GM10248 (cell line): ENCODE data around the gene CHPT1.
"Not testable (repeated sequence)": the region's sequence is repeated elsewhere in the genome, so short reads cannot be mapped to it uniquely, and the experiment has no call there.

Experiments
- CTCF ChIA-PET: fragments of 300-600 bp; sonication (Branson Sonifier 250); formaldehyde crosslinking; extraction: SDS; loops from one replicate; lab custom pipeline; 2021; ENCODE audit warnings: antibody characterized with exemption; lab: Yijun Ruan, JAX
- POLR2A ChIA-PET: fragments of 350-650 bp; sonication (Branson Sonifier 250); formaldehyde crosslinking; extraction: SDS; loops from one replicate; lab custom pipeline; 2020; ENCODE audit warnings: antibody characterized with exemption; lab: Yijun Ruan, JAX
- DNase-seq: peaks from one replicate; pipeline ENCODE4 v3.0.0; 2012; ENCODE audit errors: extremely low spot score
- CTCF ChIP-seq: IDR thresholded peaks from 2 replicates; pipeline ENCODE4 v1.5.1; 2012; ENCODE audit warnings: mild to moderate bottlenecking, low read depth; ENCODE audit errors: extremely low read depth, missing control alignments, control extremely low read depth

The CHPT1 gene

GRCh38 chr12:101670007-101670671, 27.3 kb upstream of the CHPT1 start:
- peak; percentile 35 for TF ChIP-seq CTCF
- ChIA-PET CTCF (interaction anchor here (0.6 to 1.0 kb wide), 2 partner anchors 14 to 29 kb away, joined by 3 read pairs; no protein-coding TSS in a partner anchor), POLR2A (no interaction called here)
- DNase-seq, result peak; percentile 24

GRCh38 chr12:101671157-101671791, 26.2 kb upstream of the CHPT1 start:
- DNase-seq, result peak; percentile 38
- ChIA-PET POLR2A (no interaction called here), CTCF (interaction anchor here (1.0 kb wide), 1 partner anchor 27 kb away, joined by 3 read pairs; no protein-coding TSS in a partner anchor)
- no peak for TF ChIP-seq CTCF

- DNase-seq, result no peak
- CTCF ChIA-PET, result no interaction called here
- POLR2A ChIA-PET, result no interaction called here
- TF ChIP-seq CTCF, result no peak
Measured at GRCh38 chr12:101671833-101672232, 25.6 kb upstream of the CHPT1 start.

GRCh38 chr12:101675555-101675954, 21.9 kb upstream of the CHPT1 start:
- TF ChIP-seq CTCF, result no peak
- DNase-seq, result no peak
- ChIA-PET CTCF (interaction anchor here (1.9 kb wide), 1 partner anchor 13 kb away, joined by 6 read pairs; no protein-coding TSS in a partner anchor), POLR2A (no interaction called here)

GRCh38 chr12:101676497-101676896, 20.9 kb upstream of the CHPT1 start:
- DNase-seq, POLR2A ChIA-PET: not testable (repeated sequence)
- CTCF ChIA-PET, result interaction anchor here (1.9 kb wide), 1 partner anchor 12 kb away, joined by 6 read pairs; no protein-coding TSS in a partner anchor

GRCh38 chr12:101678081-101678480, 19.4 kb upstream of the CHPT1 start:
- no peak for DNase-seq
- ChIA-PET POLR2A (no interaction called here), CTCF (no interaction called here)
- no peak for TF ChIP-seq CTCF

GRCh38 chr12:101680240-101680639, 17.2 kb upstream of the CHPT1 start:
- ChIA-PET CTCF (no interaction called here), POLR2A (no interaction called here)
- no peak for TF ChIP-seq CTCF
- no peak for DNase-seq
